ENCODE results near the gene HTR1A.

HTR1A gene

GRCh38 chr5:63962279-63962678 is at the start of gene HTR1A:
HTR1A (minus strand) TSS chr5:63962445; CDS start chr5:63961719, 726 bp downstream.
- TF ChIP-seq CTCF (conservative IDR thresholded peaks at IDR 0.05; ENCODE audit: low read depth, low read length): no peak
- no peak within 1 kb of the TSS for H3K4me3 ChIP-seq (ENCODE audit: low read depth, low read length)
- DNase-seq (ENCODE audit: low read depth): no peak

- TF ChIP-seq CTCF (conservative IDR thresholded peaks at IDR 0.05; ENCODE audit: low read depth, low read length): no peak
- no peak overlapping the region for H3K4me3 ChIP-seq (ENCODE audit: low read depth, low read length)
- no peak for DNase-seq (ENCODE audit: low read depth)
These were observed 41.7 kb upstream of the HTR1A start for GRCh38 chr5:64003966-64004365.

GRCh38 chr5:64000096-64000495 is 37.9 kb upstream of the HTR1A start:
- no peak for DNase-seq (ENCODE audit: low read depth)
- no peak for TF ChIP-seq CTCF (conservative IDR thresholded peaks at IDR 0.05; ENCODE audit: low read depth, low read length)
- no peak overlapping the region for H3K4me3 ChIP-seq (ENCODE audit: low read depth, low read length)

GRCh38 chr5:63987053-63987452 is 24.8 kb upstream of the HTR1A start:
- DNase-seq (ENCODE audit: low read depth): no peak
- TF ChIP-seq CTCF (conservative IDR thresholded peaks at IDR 0.05; ENCODE audit: low read depth, low read length): no peak
- no peak overlapping the region for H3K4me3 ChIP-seq (ENCODE audit: low read depth, low read length)

GRCh38 chr5:63981864-63982263 is 19.6 kb upstream of the HTR1A start:
- DNase-seq (ENCODE audit: low read depth): no peak
- no peak overlapping the region for H3K4me3 ChIP-seq (ENCODE audit: low read depth, low read length)
- no peak for TF ChIP-seq CTCF (conservative IDR thresholded peaks at IDR 0.05; ENCODE audit: low read depth, low read length)

- no peak for DNase-seq (ENCODE audit: low read depth)
These were observed 1.7 kb upstream of the HTR1A start for GRCh38 chr5:63963926-63964325.

More at GRCh38 chr5:63963926-63964325, 1.7 kb upstream of the HTR1A start:
- TF ChIP-seq CTCF (conservative IDR thresholded peaks at IDR 0.05; ENCODE audit: low read depth, low read length): no peak
- no peak overlapping the region for H3K4me3 ChIP-seq (ENCODE audit: low read depth, low read length)

Data from choroid plexus epithelial cell (primary cell).